Measurements from ENCODE around the gene DNAH6.
"Not testable (repeated sequence)": the region's sequence is repeated elsewhere in the genome, so short reads cannot be mapped to it uniquely, and the experiment has no call there.

DNAH6 gene

GRCh38 chr2:84498150-84498799 is 18.0 kb upstream of the DNAH6 start:
- Histone ChIP-seq H3K4me1 (ENCODE audit: control insufficient read depth, insufficient read depth, low read length, unreplicated experiment) (peaks cover 15% of the 10 kb centered on the region), H2AFZ (ENCODE audit: low read length, unreplicated experiment) (no peak overlapping the region), H3K27ac (ENCODE audit: low read depth, low read length) (no peak overlapping the region), H3K79me2 (ENCODE audit: control insufficient read depth, insufficient read depth, low read length, unreplicated experiment) (no peaks in the 10 kb centered on the region), H3K36me3 (ENCODE audit: insufficient read depth, low read length) (no peaks in the 10 kb centered on the region), H3K4me3 (ENCODE audit: low read depth, low read length) (no peak overlapping the region), H3K27me3 (ENCODE audit: insufficient read depth, low read length) (peaks cover 7% of the 10 kb centered on the region; the same call in 1 of the 2 replicates)

GRCh38 chr2:84511024-84511423 is 5.3 kb upstream of the DNAH6 start:
- peaks cover 20% of the 10 kb centered on the region; the same call in 1 of the 2 replicates for H3K27me3 ChIP-seq (ENCODE audit: insufficient read depth, low read length)
- not testable (repeated sequence) for H2AFZ ChIP-seq (ENCODE audit: low read length, unreplicated experiment); H3K36me3 ChIP-seq (ENCODE audit: insufficient read depth, low read length); H3K4me1 ChIP-seq (ENCODE audit: control insufficient read depth, insufficient read depth, low read length, unreplicated experiment); H3K79me2 ChIP-seq (ENCODE audit: control insufficient read depth, insufficient read depth, low read length, unreplicated experiment); H3K27ac ChIP-seq (ENCODE audit: low read depth, low read length); H3K4me3 ChIP-seq (ENCODE audit: low read depth, low read length)

- Histone ChIP-seq H3K4me3 (ENCODE audit: low read depth, low read length) (peak overlapping the region; percentile 78), H3K36me3 (ENCODE audit: insufficient read depth, low read length) (no peaks in the 10 kb centered on the region), H3K79me2 (ENCODE audit: control insufficient read depth, insufficient read depth, low read length, unreplicated experiment) (no peaks in the 10 kb centered on the region), H3K27me3 (ENCODE audit: insufficient read depth, low read length) (peaks cover 53% of the 10 kb centered on the region), H3K4me1 (ENCODE audit: control insufficient read depth, insufficient read depth, low read length, unreplicated experiment) (no peaks in the 10 kb centered on the region), H3K27ac (ENCODE audit: low read depth, low read length) (no peak overlapping the region), H2AFZ (ENCODE audit: low read length, unreplicated experiment) (peak overlapping the region; percentile 37)
Measured at GRCh38 chr2:84515788-84516187, 510 bp upstream of the DNAH6 start.

- Histone ChIP-seq H3K79me2 (ENCODE audit: control insufficient read depth, insufficient read depth, low read length, unreplicated experiment) (no peaks in the 10 kb centered on the region), H3K27ac (ENCODE audit: low read depth, low read length) (no peak overlapping the region), H3K27me3 (ENCODE audit: insufficient read depth, low read length) (peaks cover 59% of the 10 kb centered on the region), H3K4me1 (ENCODE audit: control insufficient read depth, insufficient read depth, low read length, unreplicated experiment) (no peaks in the 10 kb centered on the region), H3K36me3 (ENCODE audit: insufficient read depth, low read length) (no peaks in the 10 kb centered on the region), H2AFZ (ENCODE audit: low read length, unreplicated experiment) (no peak overlapping the region), H3K4me3 (ENCODE audit: low read depth, low read length) (no peak overlapping the region)
Measured at GRCh38 chr2:84519332-84519957, 3.1 kb downstream of the DNAH6 start.

GRCh38 chr2:84526562-84526961 is 10.3 kb downstream of the DNAH6 start:
- Histone ChIP-seq H3K27ac (ENCODE audit: low read depth, low read length) (no peak overlapping the region), H3K36me3 (ENCODE audit: insufficient read depth, low read length) (no peaks in the 10 kb centered on the region), H2AFZ (ENCODE audit: low read length, unreplicated experiment) (no peak overlapping the region), H3K27me3 (ENCODE audit: insufficient read depth, low read length) (peaks cover 75% of the 10 kb centered on the region), H3K79me2 (ENCODE audit: control insufficient read depth, insufficient read depth, low read length, unreplicated experiment) (no peaks in the 10 kb centered on the region), H3K4me1 (ENCODE audit: control insufficient read depth, insufficient read depth, low read length, unreplicated experiment) (no peaks in the 10 kb centered on the region), H3K4me3 (ENCODE audit: low read depth, low read length) (no peak overlapping the region)

- Histone ChIP-seq H3K4me1 (ENCODE audit: control insufficient read depth, insufficient read depth, low read length, unreplicated experiment) (no peaks in the 10 kb centered on the region), H3K27ac (ENCODE audit: low read depth, low read length) (no peak overlapping the region), H3K79me2 (ENCODE audit: control insufficient read depth, insufficient read depth, low read length, unreplicated experiment) (no peaks in the 10 kb centered on the region), H2AFZ (ENCODE audit: low read length, unreplicated experiment) (no peak overlapping the region), H3K36me3 (ENCODE audit: insufficient read depth, low read length) (no peaks in the 10 kb centered on the region), H3K4me3 (ENCODE audit: low read depth, low read length) (no peak overlapping the region), H3K27me3 (ENCODE audit: insufficient read depth, low read length) (peaks cover 80% of the 10 kb centered on the region)
Measured at GRCh38 chr2:84527137-84528129, 11.1 kb downstream of the DNAH6 start.

- Histone ChIP-seq H3K4me3 (ENCODE audit: low read depth, low read length) (no peak overlapping the region), H3K27me3 (ENCODE audit: insufficient read depth, low read length) (peaks cover 84% of the 10 kb centered on the region), H3K79me2 (ENCODE audit: control insufficient read depth, insufficient read depth, low read length, unreplicated experiment) (no peaks in the 10 kb centered on the region), H3K4me1 (ENCODE audit: control insufficient read depth, insufficient read depth, low read length, unreplicated experiment) (no peaks in the 10 kb centered on the region), H3K36me3 (ENCODE audit: insufficient read depth, low read length) (no peaks in the 10 kb centered on the region), H3K27ac (ENCODE audit: low read depth, low read length) (no peak overlapping the region), H2AFZ (ENCODE audit: low read length, unreplicated experiment) (no peak overlapping the region)
Measured at GRCh38 chr2:84532291-84532690, 16.0 kb downstream of the DNAH6 start.

GRCh38 chr2:84534225-84534624 is 17.9 kb downstream of the DNAH6 start:
- Histone ChIP-seq H3K27me3 (ENCODE audit: insufficient read depth, low read length) (peaks cover 70% of the 10 kb centered on the region), H3K4me1 (ENCODE audit: control insufficient read depth, insufficient read depth, low read length, unreplicated experiment) (no peaks in the 10 kb centered on the region), H3K79me2 (ENCODE audit: control insufficient read depth, insufficient read depth, low read length, unreplicated experiment) (no peaks in the 10 kb centered on the region), H3K27ac (ENCODE audit: low read depth, low read length) (no peak overlapping the region), H2AFZ (ENCODE audit: low read length, unreplicated experiment) (no peak overlapping the region), H3K4me3 (ENCODE audit: low read depth, low read length) (no peak overlapping the region), H3K36me3 (ENCODE audit: insufficient read depth, low read length) (no peaks in the 10 kb centered on the region)

- no peak overlapping the region for H3K27ac ChIP-seq (ENCODE audit: low read depth, low read length)
- no peaks in the 10 kb centered on the region for H3K79me2 ChIP-seq (ENCODE audit: control insufficient read depth, insufficient read depth, low read length, unreplicated experiment)
- no peak overlapping the region for H3K4me3 ChIP-seq (ENCODE audit: low read depth, low read length)
- H2AFZ ChIP-seq (ENCODE audit: low read length, unreplicated experiment), result no peak overlapping the region
- no peaks in the 10 kb centered on the region for H3K4me1 ChIP-seq (ENCODE audit: control insufficient read depth, insufficient read depth, low read length, unreplicated experiment)
- peaks cover 73% of the 10 kb centered on the region for H3K27me3 ChIP-seq (ENCODE audit: insufficient read depth, low read length)
- H3K36me3 ChIP-seq (ENCODE audit: insufficient read depth, low read length), result no peaks in the 10 kb centered on the region
Measured at GRCh38 chr2:84537251-84537650, 21.0 kb downstream of the DNAH6 start.

GRCh38 chr2:84539729-84540128 is 23.4 kb downstream of the DNAH6 start:
- no peaks in the 10 kb centered on the region for H3K36me3 ChIP-seq (ENCODE audit: insufficient read depth, low read length)
- H2AFZ ChIP-seq (ENCODE audit: low read length, unreplicated experiment), result no peak overlapping the region

More at GRCh38 chr2:84539729-84540128, 23.4 kb downstream of the DNAH6 start:
- H3K27me3 ChIP-seq (ENCODE audit: insufficient read depth, low read length), result peaks cover 65% of the 10 kb centered on the region
- no peak overlapping the region for H3K27ac ChIP-seq (ENCODE audit: low read depth, low read length)
- no peaks in the 10 kb centered on the region for H3K79me2 ChIP-seq (ENCODE audit: control insufficient read depth, insufficient read depth, low read length, unreplicated experiment)
- H3K4me1 ChIP-seq (ENCODE audit: control insufficient read depth, insufficient read depth, low read length, unreplicated experiment), result no peaks in the 10 kb centered on the region
- H3K4me3 ChIP-seq (ENCODE audit: low read depth, low read length), result no peak overlapping the region

Measured in ACC112 (cell line).